Measurements from ENCODE around the gene YBX2.

- TF ChIP-seq CTCF (IDR thresholded peaks at IDR 0.05) (no peak), POLR2A (IDR thresholded peaks at IDR 0.05) (no peak)
Measured at GRCh38 chr17:7238420-7239090, 55.9 kb downstream of the YBX2 start.

All from thyroid gland (tissue), 4 donors.